ENCODE measurements around the gene SPATA33.
"Not testable (repeated sequence)": the region's sequence is repeated elsewhere in the genome, so short reads cannot be mapped to it uniquely, and the experiment has no call there.

SPATA33 gene

GRCh38 chr16:89629827-89630610, 27.6 kb upstream of the SPATA33 start:
- no peak for DNase-seq (ENCODE audit: low spot score)

- peak; percentile 90 for DNase-seq (ENCODE audit: low spot score)
Observed at GRCh38 chr16:89633064-89633631, 24.5 kb upstream of the SPATA33 start.

- not testable (repeated sequence) for DNase-seq (ENCODE audit: low spot score)
Observed at GRCh38 chr16:89634463-89635385, 22.9 kb upstream of the SPATA33 start.

GRCh38 chr16:89636663-89637062, 21.0 kb upstream of the SPATA33 start:
- no peak for DNase-seq (ENCODE audit: low spot score)

GRCh38 chr16:89637379-89637778, 20.3 kb upstream of the SPATA33 start:
- no peak for DNase-seq (ENCODE audit: low spot score)

GRCh38 chr16:89638455-89638854, 19.2 kb upstream of the SPATA33 start:
- no peak for DNase-seq (ENCODE audit: low spot score)

GRCh38 chr16:89639385-89639784, 18.3 kb upstream of the SPATA33 start:
- no peak for DNase-seq (ENCODE audit: low spot score)

GRCh38 chr16:89641458-89642119, 16.0 kb upstream of the SPATA33 start:
- DNase-seq (ENCODE audit: low spot score) = no peak

- no peak for DNase-seq (ENCODE audit: low spot score)
Observed at GRCh38 chr16:89642574-89642973, 15.1 kb upstream of the SPATA33 start.

GRCh38 chr16:89643769-89644300, 13.8 kb upstream of the SPATA33 start:
- no peak for DNase-seq (ENCODE audit: low spot score)

GRCh38 chr16:89645122-89645521, 12.5 kb upstream of the SPATA33 start:
- no peak for DNase-seq (ENCODE audit: low spot score)

GRCh38 chr16:89646270-89646669, 11.4 kb upstream of the SPATA33 start:
- no peak for DNase-seq (ENCODE audit: low spot score)

GRCh38 chr16:89646906-89647305, 10.7 kb upstream of the SPATA33 start:
- DNase-seq (ENCODE audit: low spot score) = no peak

GRCh38 chr16:89651584-89651983, 6.1 kb upstream of the SPATA33 start:
- DNase-seq (ENCODE audit: low spot score) = no peak

- DNase-seq (ENCODE audit: low spot score) = no peak
Observed at GRCh38 chr16:89653656-89654295, 3.9 kb upstream of the SPATA33 start.

- DNase-seq (ENCODE audit: low spot score) = no peak
Observed at GRCh38 chr16:89655062-89655643, 2.5 kb upstream of the SPATA33 start.

GRCh38 chr16:89656435-89657121, 1.1 kb upstream of the SPATA33 start:
- DNase-seq (ENCODE audit: low spot score) = no peak

- DNase-seq (ENCODE audit: low spot score) = peak; percentile 46
Observed at GRCh38 chr16:89658221-89658879, 714 bp downstream of the SPATA33 start.

GRCh38 chr16:89660146-89660545, 2.5 kb downstream of the SPATA33 start:
- DNase-seq (ENCODE audit: low spot score) = no peak

- no peak for DNase-seq (ENCODE audit: low spot score)
Observed at GRCh38 chr16:89661215-89661614, 3.6 kb downstream of the SPATA33 start.

Measured in AG20443 (cell line).